ENCODE data around the gene NPSR1.

- TF ChIP-seq EZH2 (IDR thresholded peaks at IDR 0.05; ENCODE audit: insufficient read depth, low read length) (no peak), CTCF (IDR thresholded peaks at IDR 0.05; ENCODE audit: insufficient read depth, low read depth, low read length) (no peak)
Measured at GRCh38 chr7:34740840-34741239, 82.8 kb downstream of the NPSR1 start.

Measured in astrocyte (in vitro differentiated cells and primary cell).